Dermis microvascular lymphatic vessel endothelial cell (primary cell): Measurements from ENCODE around the gene SLC2A9. TPM values are rescaled to one million over a fixed set of nuclear protein-coding genes. Genes with fewer than 3 reads are reported as not detected.
"Not testable (repeated sequence)": the region's sequence is repeated elsewhere in the genome, so short reads cannot be mapped to it uniquely, and the experiment has no call there.

Experiments used
- DNase-seq, 2 donors: peaks; one replicate each; pipeline versions ENCODE4 v3.0.0 to v3.0.0-alpha.2; 2010; ENCODE audit warnings: low read depth in 2 of 2
- total RNA-seq: library from RNA; depleted of rRNA; stranded (reverse); fragments of >200 nt; gene quantifications from 2 replicates; pipeline ENCODE4 v1.2.1, GENCODE V29; 2014

Gene SLC2A9
- total RNA-seq, 1 donor from 2014 or later, result 0.90 TPM

DNA sequence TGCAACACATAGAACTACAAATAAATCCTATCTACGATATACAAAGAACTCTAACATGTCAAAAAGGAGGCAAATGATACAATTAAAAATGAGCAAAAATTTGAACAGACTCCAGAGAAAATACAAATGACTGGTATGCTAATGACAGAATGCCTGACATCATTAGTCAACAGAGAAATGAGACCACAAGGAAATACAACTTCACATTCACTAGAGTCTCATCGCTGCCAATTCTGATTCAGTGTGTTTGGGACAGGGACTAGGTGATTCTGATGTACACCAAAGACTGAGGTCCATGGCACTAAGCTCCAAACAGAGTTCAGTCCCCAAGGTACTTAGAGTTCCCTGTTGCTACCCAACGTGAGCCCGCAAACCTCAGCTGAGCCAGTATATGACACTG is 23.4 kb downstream of the SLC2A9 start:
- no peak for DNase-seq

DNA sequence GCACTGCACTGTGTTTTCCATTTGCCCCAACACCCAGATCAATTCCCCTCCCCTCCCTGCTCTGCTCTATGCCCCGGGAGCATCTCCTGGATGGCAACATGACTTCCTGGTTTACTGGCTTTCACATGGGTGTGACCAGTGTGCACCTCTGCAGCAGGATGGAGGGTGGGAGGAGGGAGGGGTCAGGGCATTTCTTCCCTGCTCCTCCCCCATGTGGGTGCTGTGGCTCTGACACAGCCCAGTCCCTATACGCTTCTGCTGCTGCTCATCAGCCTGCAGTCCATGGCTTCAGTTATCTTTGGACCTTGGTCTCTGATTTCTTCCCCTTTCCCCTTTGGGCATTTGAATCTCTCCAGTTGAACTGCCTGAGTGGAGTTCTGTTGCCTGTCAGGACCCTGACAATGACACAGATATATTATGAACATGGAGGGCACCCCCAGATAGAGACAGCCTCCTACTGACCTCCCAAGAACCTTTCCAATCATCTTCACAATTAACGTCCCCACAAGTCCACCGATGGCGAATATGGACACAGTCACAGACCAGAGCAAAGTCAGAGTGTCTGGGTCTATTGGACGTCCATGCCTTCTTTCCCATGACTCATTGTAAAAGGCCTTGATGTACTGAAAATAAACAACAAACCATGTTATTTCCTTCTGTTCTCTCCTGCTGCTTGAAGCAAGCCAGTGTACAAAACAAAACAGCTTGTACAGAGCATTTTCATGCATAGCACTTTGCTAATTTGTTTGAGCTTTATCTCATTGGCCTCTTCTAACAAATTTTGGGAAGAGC is 24.8 kb downstream of the SLC2A9 start:
- DNase-seq, result peak in 1 of 2 donors; percentile 70

DNA sequence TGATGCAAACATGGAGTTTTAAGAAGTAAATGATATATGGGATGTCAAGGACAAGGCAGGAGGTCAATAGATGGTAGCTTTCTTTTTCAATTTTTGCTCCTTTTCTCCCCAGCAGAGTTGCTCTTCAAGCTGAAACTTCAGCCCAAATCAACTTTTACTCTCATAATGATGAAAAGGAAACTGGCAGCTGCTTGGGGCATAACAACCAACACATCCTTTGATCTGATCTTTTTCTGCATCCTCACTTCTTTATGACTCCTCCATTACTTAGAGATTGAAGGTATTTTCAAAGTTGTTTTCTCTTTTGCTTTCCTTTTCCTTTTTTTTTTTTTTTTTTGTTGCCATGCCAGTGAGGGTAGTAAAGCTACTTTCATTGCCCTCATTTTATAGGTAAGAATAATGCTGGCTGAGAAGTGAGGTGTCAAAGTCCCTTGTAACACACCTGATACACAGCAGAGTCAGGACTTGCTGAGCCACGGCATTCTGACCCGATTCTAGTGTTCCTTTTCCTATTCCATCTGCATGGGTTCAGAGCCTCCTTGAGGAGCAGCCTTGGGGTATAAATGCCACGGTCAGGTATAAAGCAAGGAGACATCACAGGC is 26.9 kb downstream of the SLC2A9 start:
- no peak for DNase-seq

DNA sequence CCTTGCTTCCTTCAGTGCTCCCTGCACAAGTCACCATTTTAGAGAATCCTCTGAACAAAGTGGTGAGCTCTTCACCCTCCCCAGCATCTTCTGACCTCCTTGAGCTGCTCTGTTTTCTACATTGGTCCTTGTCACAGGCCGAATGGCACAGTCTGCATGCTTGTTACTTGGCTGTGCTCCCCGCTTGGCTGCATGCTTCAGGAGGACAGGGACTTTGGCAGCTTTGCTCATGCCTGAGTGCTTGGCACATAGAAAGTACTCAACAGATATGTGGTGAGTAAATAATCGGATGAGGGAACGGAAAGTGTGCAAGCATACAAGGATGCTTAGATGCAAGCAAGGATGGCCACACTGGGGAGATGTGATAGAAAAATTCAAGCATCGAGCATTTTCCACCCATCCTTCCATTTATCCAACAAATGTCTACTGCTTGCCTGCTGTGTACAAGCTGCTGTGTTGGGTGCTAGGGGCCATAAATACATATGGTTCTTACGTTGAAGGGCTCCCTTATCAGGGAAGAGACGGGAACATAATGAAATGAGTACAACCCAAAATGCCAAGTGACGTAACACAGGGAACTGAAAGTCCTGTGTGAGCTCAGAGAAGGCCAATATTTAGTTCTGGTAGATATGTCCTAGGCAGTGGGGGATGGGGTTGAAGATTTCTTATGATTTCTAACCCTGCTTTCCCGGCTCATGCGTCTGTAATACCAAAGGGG is 31.2 kb downstream of the SLC2A9 start:
- no peak for DNase-seq

DNA sequence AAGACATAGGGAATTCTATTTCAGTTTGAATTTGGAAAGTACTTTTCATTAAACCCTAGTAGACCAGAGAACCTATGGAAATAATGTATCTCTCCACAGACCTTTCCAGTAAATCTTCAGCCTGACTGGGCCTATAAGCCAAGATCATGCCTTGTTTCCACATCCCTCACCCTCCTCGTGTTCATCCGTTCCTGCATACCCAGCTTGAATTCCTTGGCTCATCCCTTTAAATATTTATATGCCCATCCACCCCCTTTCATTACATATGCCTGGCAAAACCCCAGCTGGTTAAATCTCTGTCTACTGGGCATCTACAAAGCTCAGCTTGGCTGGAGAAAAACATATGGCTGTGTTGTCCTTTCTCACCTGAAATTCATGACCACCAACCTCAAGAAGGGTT is 32.4 kb downstream of the SLC2A9 start:
- no peak for DNase-seq

DNA sequence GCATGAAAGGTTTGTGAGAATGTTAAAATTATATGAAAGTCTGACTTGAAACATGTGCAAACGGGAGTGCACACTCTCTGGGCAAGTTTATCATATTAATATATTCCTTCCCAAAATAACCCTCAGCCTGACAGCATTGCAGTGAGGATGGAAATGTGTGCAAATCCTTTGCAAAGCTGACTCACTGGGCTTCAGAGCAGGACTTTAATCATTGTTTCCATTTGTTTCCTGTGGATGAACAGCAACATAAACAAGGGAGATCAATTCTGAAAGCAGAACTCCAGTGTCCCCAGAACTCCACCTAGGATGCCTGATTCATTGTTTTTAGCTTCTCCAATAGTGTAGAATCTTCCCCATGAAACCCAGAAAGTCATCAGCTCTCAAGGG is 32.9 kb downstream of the SLC2A9 start:
- peak in 1 of 2 donors; percentile 53 for DNase-seq

DNA sequence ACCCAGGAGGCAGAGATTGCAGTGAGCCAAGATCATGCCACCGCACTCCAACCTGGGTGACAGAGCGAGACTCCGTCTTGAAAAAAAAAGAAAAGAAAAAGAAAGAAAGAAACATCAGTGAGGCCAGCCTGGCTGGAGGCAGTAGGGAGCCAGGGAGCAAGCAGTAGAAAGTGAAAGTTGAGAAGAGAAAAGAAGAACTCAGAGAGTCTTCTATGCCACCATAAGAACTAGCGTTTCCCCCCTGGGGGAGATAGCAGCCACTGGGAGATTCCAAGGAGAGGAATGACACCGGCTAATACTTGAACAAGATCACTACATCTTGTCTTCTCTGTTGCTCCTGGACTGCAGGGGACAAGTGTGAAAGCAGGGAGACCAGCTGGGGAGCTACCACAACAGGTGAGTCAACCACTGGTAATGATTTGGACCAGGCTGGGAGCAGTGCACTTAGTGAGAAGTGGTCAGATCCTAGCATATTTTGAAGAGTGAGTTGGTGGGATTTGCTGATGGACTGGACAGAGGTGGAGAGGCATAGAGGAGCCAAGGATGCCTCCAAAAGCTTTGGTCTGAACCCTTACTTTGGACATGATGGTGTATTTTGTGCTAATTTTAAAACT is 33.4 kb downstream of the SLC2A9 start:
- no peak for DNase-seq

DNA sequence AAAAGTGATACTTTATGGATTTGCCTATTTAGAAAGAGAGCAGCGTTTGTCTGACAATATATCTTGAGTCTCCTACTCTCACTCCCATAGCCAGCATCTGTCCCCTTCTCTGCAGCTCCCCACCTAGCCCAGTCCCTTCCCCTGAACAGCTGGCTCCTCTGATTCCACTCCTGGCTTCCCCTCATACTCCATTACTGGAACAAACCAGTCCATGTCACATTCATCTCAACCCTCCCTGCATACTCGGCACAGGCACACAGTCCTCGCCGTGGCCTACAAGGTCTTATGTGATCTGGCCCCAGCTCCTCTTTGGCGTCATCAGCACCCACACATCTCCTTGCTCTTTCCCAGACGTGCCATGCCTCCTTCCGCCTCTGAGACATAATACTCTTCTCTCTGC is 36.7 kb downstream of the SLC2A9 start:
- no peak for DNase-seq

DNA sequence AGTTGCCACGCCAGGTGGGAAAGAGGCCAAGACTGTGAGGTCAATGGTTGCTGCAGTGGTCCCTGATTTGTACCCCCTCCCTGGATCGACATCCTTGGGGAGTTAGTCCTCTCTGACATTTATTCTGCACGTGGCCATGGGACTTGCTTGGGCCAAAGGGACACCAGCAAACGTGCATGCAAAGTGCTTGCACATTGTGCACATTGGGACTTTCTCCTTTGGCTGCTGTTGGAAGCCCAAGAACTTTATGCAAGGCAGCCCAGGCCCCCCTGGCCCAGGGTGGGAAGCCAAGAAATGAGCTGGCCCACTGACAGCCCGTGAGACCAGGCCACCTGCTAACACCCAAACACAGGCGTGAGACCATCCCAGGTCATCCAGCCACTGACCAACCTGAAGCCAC is 38.1 kb downstream of the SLC2A9 start:
- no peak for DNase-seq

DNA sequence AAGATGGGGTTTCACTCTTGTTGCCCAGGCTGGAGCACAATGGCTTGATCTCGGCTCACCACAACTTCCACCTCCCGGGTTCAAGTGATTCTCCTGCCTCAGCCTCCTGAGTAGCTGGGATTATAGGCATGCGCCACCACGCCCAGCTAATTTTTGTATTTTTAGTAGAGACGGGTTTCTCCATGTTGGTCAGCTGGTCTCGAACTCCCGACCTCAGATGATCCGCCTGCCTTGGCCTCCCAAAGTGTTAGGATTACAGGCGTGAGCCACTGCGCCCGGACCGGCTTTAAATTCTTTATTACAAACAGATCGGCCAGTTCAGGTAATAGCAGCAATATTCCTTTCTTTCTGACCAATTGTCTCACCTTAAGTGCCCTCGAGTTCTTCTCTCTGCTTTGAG is 39.4 kb downstream of the SLC2A9 start:
- DNase-seq, result not testable (repeated sequence)

DNA sequence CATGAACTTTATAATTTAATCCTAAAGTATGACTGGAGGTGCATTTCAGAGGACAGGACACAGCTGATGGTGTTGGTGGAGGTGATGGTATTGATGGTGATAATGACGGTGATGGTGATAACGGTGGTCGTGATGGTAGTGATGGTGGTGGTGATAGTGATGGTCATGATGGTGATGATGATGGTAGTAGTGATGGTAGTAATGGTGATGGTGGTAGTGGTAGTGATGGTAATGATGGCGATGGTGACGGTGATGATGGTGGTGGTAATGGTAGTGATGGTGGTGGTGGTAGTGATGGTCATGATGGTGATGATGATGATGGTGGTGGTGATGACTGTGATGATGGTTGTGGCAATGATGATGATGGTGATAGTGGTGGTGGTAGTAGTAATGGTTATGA is 40.4 kb downstream of the SLC2A9 start:
- DNase-seq, result no peak

DNA sequence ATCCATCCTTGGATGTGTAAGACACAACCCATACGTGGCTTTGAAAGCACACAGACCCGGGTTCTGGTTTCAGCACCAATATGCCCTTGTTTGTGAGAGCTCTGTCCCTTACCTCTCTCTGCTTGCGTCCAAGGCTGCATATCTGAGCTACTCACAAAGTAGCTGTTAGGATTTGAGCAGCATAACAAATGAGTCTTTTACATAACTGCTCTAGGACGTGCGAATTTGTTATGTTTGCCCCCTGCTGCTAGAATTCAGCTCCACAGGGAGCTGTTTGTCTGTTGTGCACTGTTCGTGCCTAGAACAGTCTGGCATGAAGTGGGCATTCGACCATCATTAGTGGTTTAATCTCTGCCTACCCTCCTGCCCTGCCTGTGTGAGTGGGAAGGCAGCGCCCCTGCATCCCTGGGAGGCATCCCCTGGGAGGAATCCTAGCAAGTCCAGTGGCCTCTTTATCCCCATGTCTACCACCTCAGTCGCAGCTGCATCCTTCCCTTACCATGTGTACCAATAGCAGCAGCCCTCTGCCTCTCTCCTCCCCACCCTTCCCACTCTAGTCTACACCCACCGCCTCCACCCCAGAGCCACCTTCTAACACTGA is 42.1 kb downstream of the SLC2A9 start:
- DNase-seq, result no peak

DNA sequence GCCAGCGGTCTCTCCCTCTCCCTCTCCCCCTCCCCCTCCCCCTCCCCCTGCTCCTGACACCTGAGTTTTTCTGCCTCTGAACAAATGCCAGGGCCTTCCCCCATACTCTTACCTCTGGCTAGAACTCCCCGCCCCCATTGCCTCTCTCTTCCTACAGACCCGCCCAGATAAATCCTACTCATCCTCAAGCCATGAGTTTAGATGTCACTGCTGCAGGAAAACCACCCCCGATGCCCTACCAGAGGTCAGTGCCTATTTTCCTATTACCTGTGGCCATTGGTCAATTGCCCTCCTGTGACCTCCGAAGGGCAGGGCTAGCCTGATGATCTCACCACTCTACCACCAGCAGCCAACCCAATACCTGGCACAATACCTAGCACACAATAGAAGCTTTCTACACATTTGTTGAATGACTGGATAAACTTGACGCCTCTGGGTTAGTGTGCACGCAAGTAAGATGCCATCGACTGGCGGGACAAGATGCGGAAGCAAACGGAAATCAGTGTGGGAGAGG is 43.7 kb downstream of the SLC2A9 start:
- no peak for DNase-seq

DNA sequence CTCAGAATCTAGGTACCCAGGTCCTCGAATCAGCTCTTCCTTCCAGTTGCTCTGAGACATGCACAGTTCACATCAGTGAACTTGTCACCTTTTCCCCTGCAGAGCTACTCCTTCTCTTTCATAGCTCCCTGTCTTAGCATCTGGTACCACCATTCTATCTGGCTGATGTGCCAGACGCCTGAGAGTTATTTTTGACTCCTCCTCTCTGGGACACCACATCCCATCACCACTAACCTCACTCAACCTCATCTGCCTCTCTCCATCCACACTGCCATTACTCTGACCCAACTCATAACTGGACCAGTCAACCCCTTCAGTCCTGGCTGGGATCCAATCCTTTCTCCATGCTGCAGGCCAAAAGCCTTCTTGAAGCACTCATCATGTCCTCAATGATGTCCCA is 44.5 kb downstream of the SLC2A9 start:
- no peak for DNase-seq

DNA sequence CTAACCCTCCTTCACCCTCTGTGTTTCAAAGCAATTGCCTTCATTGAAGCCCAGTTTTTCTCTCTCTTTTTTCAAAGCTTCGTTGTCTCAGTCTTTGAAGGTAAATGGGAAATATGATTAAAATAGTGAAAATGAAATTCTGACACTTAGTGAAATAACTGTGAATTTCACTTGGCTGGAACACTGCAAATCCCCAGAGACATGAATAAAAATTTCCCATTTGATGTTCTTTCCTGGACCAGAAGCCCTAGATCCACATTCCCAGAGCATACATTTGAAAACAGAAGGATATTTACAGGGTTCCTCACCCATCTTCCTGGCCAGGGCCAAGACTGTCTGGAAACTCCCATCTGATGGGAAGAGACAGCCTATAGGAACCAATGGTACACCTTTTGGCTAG is 45.0 kb downstream of the SLC2A9 start:
- no peak for DNase-seq

DNA sequence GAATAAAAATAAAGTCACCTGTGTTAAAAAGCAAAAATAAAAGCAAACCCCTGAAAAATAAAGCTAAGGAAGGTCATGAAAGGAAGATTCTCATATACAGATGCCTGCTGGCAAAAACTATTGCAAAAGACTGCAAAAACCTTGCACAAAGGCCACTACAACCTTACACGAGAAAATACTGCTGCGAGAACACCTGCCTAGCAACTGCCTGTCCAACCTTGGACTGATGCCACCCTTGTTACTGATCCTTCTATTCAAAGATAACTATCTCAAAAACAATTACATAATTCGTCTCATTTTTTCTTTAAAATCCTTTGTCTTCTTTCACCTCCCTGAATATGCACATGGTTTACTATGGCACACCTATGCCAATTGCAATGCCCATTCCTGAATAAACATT is 49.6 kb downstream of the SLC2A9 start:
- no peak for DNase-seq

DNA sequence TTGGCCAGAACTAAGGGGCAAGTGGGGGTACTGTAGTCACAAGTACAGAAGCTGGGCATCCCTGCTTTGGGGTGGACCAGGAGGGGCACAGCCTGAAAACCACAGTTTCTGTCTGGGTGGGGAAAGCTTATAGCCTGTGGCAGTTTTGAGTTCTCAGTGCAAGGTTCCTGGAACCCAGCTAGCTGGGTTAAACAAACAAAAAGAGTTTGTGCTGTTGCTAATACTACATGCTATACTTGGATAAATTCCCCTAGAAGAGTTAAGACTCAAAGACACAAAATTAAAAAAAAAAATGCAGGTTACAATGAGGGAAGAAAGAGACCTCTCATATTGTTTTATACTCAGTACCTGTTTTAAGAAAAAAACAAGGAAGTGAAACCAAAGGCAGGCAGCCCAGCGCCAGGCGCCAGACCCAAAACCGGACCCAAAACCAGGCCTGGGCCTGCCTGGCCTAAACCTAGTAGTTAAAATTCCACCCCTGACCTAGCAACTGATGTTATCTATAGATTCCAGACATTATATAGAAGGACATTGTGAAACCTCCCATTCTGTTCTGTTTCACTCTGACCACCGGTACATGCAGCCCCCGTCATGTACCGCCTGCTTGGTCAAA is 50.8 kb downstream of the SLC2A9 start:
- DNase-seq, result no peak

DNA sequence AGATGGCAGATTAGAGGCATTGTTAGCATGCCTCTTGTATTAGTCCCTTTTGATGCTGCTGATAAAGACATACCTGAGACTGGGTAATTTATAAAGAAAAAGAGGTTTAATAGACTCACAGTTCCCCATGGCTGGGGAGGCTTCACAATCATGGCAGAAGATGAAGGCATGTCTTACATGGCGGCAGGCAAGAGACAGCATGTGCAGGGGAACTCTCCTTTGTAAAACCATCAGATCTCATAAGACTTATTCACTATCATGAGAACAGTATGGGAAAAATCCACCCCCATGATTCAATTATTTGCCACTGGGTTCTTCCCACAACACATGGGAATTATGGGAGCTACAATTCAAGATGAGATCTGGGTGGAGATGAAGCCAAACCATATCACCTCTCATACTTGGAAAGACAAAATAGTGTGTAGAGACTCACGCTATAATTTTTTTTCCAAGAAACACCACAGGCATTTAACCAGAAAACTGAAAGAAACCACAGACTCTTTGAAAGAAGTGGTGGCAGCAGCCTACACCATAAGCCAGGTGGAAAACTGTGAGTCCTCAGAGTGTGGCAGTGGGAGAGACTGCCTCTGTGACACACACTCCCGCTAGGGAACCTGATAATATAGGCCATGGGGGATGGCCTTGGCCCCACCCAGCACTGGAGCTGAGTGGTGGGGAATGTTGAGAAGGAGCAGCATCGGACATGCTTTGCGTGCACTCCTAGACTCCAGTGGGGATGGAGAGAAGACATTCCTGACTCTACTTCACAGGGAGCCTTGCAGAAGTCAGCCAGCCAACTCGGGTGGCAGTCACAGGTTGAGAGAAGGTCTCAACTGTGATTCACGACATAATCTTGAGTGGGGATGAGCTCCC is 51.5 kb downstream of the SLC2A9 start:
- DNase-seq, result no peak

DNA sequence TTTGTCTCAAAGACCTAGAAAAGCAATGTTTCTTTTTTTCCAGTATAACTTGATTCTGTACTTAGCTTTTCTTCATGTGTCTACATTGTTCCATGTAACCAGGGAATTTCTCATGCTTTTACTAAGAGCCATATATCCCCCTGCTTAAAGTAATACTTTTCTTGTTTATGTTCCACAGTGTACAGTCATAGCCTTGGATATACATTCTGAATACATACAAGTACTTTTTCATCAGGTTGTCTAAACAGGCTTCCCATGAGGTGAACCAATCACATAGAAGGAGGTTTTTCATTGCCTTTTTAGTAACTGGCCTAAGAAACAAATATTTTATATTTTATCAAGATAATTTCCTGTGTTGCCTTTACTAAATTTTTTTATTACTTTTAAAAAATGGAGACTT is 52.8 kb downstream of the SLC2A9 start:
- no peak for DNase-seq

DNA sequence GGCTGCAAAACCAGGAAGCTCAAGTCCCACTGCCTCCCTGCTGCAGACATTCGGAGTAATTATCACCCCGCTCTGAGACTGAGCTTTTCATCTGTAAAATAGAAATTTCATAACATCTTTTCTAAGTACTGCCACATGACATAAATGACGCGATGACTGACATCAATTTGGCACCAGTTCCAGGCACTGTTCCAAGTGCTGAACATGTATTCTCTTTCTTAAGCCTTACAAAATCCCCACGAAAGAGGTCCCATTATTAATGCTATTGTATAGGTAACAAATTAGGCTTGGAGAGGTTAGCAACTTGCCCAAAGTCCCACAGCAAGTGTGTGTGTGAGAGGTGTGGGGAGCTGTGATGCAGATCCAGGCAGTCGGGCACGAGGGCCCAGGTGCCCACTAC is 56.4 kb downstream of the SLC2A9 start:
- DNase-seq, result peak; percentile 18 to 31
